Stimulated activated CD4-positive, alpha-beta T cell treated with anti-CD3 and anti-CD28 coated beads, Interleukin-2, amount 100 ng/mL, for 4 hours (primary cell): ENCODE data around the gene DNAJC2.
A peak's percentile ranks its signal among the peaks of the same experiment; 100 is the strongest.

Experiments used
- DNase-seq: peaks from one replicate; pipeline ENCODE4 v3.0.0-alpha.2; 2020; ENCODE audit warnings: low read depth

The DNAJC2 gene

GRCh38 chr7:103344453-103345149 is at the start of gene DNAJC2:
TSS of gene DNAJC2 (minus strand) at chr7:103344767. CDS start at chr7:103344622, 145 bp downstream.
- peak; percentile 79 for DNase-seq

- no peak for DNase-seq
These were observed 47.4 kb upstream of the DNAJC2 start for GRCh38 chr7:103391976-103392375.

GRCh38 chr7:103391150-103391549 is 46.6 kb upstream of the DNAJC2 start:
- DNase-seq: no peak

GRCh38 chr7:103389263-103389662 is 44.7 kb upstream of the DNAJC2 start:
- no peak for DNase-seq

GRCh38 chr7:103388469-103389140 is 44.0 kb upstream of the DNAJC2 start:
- DNase-seq: no peak

- no peak for DNase-seq
These were observed 42.7 kb upstream of the DNAJC2 start for GRCh38 chr7:103387242-103387641.

GRCh38 chr7:103382032-103382402 is 37.5 kb upstream of the DNAJC2 start:
- no peak for DNase-seq

GRCh38 chr7:103381280-103382031 is 36.9 kb upstream of the DNAJC2 start:
- no peak for DNase-seq

- no peak for DNase-seq
These were observed 36.0 kb upstream of the DNAJC2 start for GRCh38 chr7:103380395-103381191.

GRCh38 chr7:103379270-103379975 is 34.9 kb upstream of the DNAJC2 start:
- DNase-seq: no peak

GRCh38 chr7:103373866-103374643 is 29.5 kb upstream of the DNAJC2 start:
- no peak for DNase-seq

- no peak for DNase-seq
These were observed 24.9 kb upstream of the DNAJC2 start for GRCh38 chr7:103369432-103369831.

- no peak for DNase-seq
These were observed 5.2 kb upstream of the DNAJC2 start for GRCh38 chr7:103349805-103350204.

- no peak for DNase-seq
These were observed 4.4 kb upstream of the DNAJC2 start for GRCh38 chr7:103348959-103349358.

- DNase-seq: no peak
These were observed 3.9 kb upstream of the DNAJC2 start for GRCh38 chr7:103348452-103348851.

GRCh38 chr7:103347507-103348267 is 3.1 kb upstream of the DNAJC2 start, which contains the start of gene PSMC2:
TSS of gene PSMC2 (plus strand) at chr7:103347643. CDS start at chr7:103347712, 69 bp downstream.
- DNase-seq: peak; percentile 71

- no peak for DNase-seq
These were observed 1.8 kb upstream of the DNAJC2 start for GRCh38 chr7:103346396-103346795.

- DNase-seq: peak; percentile 39
These were observed 662 bp downstream of the DNAJC2 start for GRCh38 chr7:103343758-103344452.

GRCh38 chr7:103343332-103343731 is 1.2 kb downstream of the DNAJC2 start:
- DNase-seq: no peak
